Mesodermal cell (in vitro differentiated cells): Measurements from ENCODE around the gene FGF22.

ENCODE experiments used
- H3K27ac ChIP-seq: 2 replicates; pipeline ENCODE4 v1.7.0; 2013; ENCODE audit warnings: mild to moderate bottlenecking, low read depth, low read length, moderate library complexity; ENCODE audit not compliant: severe bottlenecking
- H3K36me3 ChIP-seq: 2 replicates; pipeline ENCODE4 v1.7.1; 2013; ENCODE audit warnings: mild to moderate bottlenecking, low read length, moderate library complexity; ENCODE audit not compliant: control insufficient read depth, insufficient read depth
- H3K4me1 ChIP-seq: one replicate; pipeline ENCODE4 v1.7.1; 2013; ENCODE audit warnings: mild to moderate bottlenecking, low read length; ENCODE audit not compliant: insufficient read depth, control insufficient read depth, poor library complexity, severe bottlenecking
- H3K4me3 ChIP-seq: 2 replicates; pipeline ENCODE4 v1.7.0; 2013; ENCODE audit warnings: low read length, control low read depth, mild to moderate bottlenecking; ENCODE audit not compliant: insufficient read depth, poor library complexity, severe bottlenecking; ENCODE audit errors: extremely low read depth
- H3K9me3 ChIP-seq: 2 replicates; pipeline ENCODE4 v1.7.1; 2013; ENCODE audit warnings: mild to moderate bottlenecking, low read length, moderate library complexity; ENCODE audit not compliant: control insufficient read depth
- WGBS, 2 experiments: methylation state at CpG; one replicate each; pipeline ENCODE4 v1.1.5; 2013; ENCODE audit warnings: missing lambda C conversion rate in 2 of 2; ENCODE audit not compliant: insufficient coverage in 2 of 2; 5-methylcytosine and 5-hydroxymethylcytosine counted together

Gene FGF22

GRCh38 chr19:677201-677600, 37.5 kb downstream of the FGF22 start:
- H3K4me3 ChIP-seq = peak overlapping the region; percentile 29
- H3K27ac ChIP-seq = no peak overlapping the region
- no peaks in the 10 kb centered on the region for H3K9me3 ChIP-seq
- H3K36me3 ChIP-seq = no peaks in the 10 kb centered on the region
- WGBS, 2 experiments = 24 to 27% methylated on average over 11 to 13 of the region's 15 CpGs
- H3K4me1 ChIP-seq = peaks cover 9% of the 10 kb centered on the region

- no peak overlapping the region for H3K4me3 ChIP-seq
- H3K4me1 ChIP-seq = peaks cover 9% of the 10 kb centered on the region
- no peaks in the 10 kb centered on the region for H3K36me3 ChIP-seq
- 89 to 90% methylated on average over 22 of the region's 22 CpGs for WGBS, 2 experiments
- H3K9me3 ChIP-seq = no peaks in the 10 kb centered on the region
- no peak overlapping the region for H3K27ac ChIP-seq
Measured at GRCh38 chr19:677601-678436, 38.1 kb downstream of the FGF22 start.

GRCh38 chr19:678791-679388, 39.2 kb downstream of the FGF22 start:
- Histone ChIP-seq H3K9me3 (no peaks in the 10 kb centered on the region), H3K4me1 (peaks cover 9% of the 10 kb centered on the region), H3K4me3 (peak overlapping the region; percentile 61), H3K36me3 (no peaks in the 10 kb centered on the region), H3K27ac (peak overlapping the region; percentile 92)
- WGBS, 2 experiments = 91 to 92% methylated on average over 10 to 14 of the region's 16 CpGs

- Histone ChIP-seq H3K9me3 (no peaks in the 10 kb centered on the region), H3K4me3 (peak overlapping the region; percentile 61), H3K27ac (peak overlapping the region; percentile 92), H3K36me3 (no peaks in the 10 kb centered on the region), H3K4me1 (peaks cover 9% of the 10 kb centered on the region)
- 8 to 10% methylated on average over 42 to 60 of the region's 69 CpGs for WGBS, 2 experiments
Measured at GRCh38 chr19:679418-680286, 40.0 kb downstream of the FGF22 start.

GRCh38 chr19:680287-681028, 40.8 kb downstream of the FGF22 start:
- H3K4me1 ChIP-seq = peaks cover 9% of the 10 kb centered on the region
- H3K36me3 ChIP-seq = no peaks in the 10 kb centered on the region
- H3K27ac ChIP-seq = peak overlapping the region; percentile 92
- H3K9me3 ChIP-seq = no peaks in the 10 kb centered on the region
- peak overlapping the region; percentile 61 for H3K4me3 ChIP-seq
- 0 to 1% methylated on average over 45 to 52 of the region's 70 CpGs for WGBS, 2 experiments

- peaks cover 9% of the 10 kb centered on the region for H3K4me1 ChIP-seq
- peak overlapping the region; percentile 61 for H3K4me3 ChIP-seq
- H3K9me3 ChIP-seq = no peaks in the 10 kb centered on the region
- no peaks in the 10 kb centered on the region for H3K36me3 ChIP-seq
- 93 to 94% methylated on average over 34 to 43 of the region's 54 CpGs for WGBS, 2 experiments
- H3K27ac ChIP-seq = peak overlapping the region; percentile 92
Measured at GRCh38 chr19:681029-682019, 41.6 kb downstream of the FGF22 start.

- peaks cover 1% of the 10 kb centered on the region for H3K4me1 ChIP-seq
- H3K36me3 ChIP-seq = no peaks in the 10 kb centered on the region
- H3K9me3 ChIP-seq = no peaks in the 10 kb centered on the region
- WGBS, 2 experiments = 93 to 95% methylated on average over 16 to 19 of the region's 25 CpGs
- H3K4me3 ChIP-seq = no peak overlapping the region
- no peak overlapping the region for H3K27ac ChIP-seq
Measured at GRCh38 chr19:682678-683320, 43.1 kb downstream of the FGF22 start.

GRCh38 chr19:685454-685931, 45.8 kb downstream of the FGF22 start:
- Histone ChIP-seq H3K9me3 (no peaks in the 10 kb centered on the region), H3K4me3 (no peak overlapping the region), H3K27ac (no peak overlapping the region), H3K4me1 (no peaks in the 10 kb centered on the region), H3K36me3 (no peaks in the 10 kb centered on the region)
- WGBS, 2 experiments = 88 to 90% methylated on average over 25 to 29 of the region's 31 CpGs
